ENCODE results near the gene FKBP10. TPM values are rescaled to one million over a fixed set of nuclear protein-coding genes. Genes with fewer than 3 reads are reported as not detected.

The FKBP10 gene
- total and polyA plus RNA-seq, 4 donors = 0.71 to 17.6 (median 5.6) TPM

GRCh38 chr17:41864498-41864835, 51.7 kb downstream of the FKBP10 start:
- Histone ChIP-seq H3K36me3 (ENCODE audit: control insufficient read depth in 4 of 4, insufficient read depth in 3 of 4, low read depth in 1 of 4, low read length in 3 of 4) (peaks cover 3 to 11% (median 10%) of the 10 kb centered on the region in 4 donors), H3K9me3 (ENCODE audit: control insufficient read depth in 4 of 4, low read length in 3 of 4) (no peaks in the 10 kb centered on the region), H3K4me1 (ENCODE audit: control insufficient read depth in 4 of 4, insufficient read depth in 4 of 4, low read length in 3 of 4) (peaks cover 7 to 34% (median 21%) of the 10 kb centered on the region in 4 donors), H3K4me3 (ENCODE audit: low read depth in 1 of 3, low read length in 3 of 3) (peak overlapping the region; percentile 69 to 90 (median 82)), H3K9ac (ENCODE audit: low read depth in 1 of 2, low read length in 2 of 2) (peak overlapping the region; percentile 46 to 68), H3K27me3 (ENCODE audit: control insufficient read depth in 4 of 4, insufficient read depth in 4 of 4, low read length in 3 of 4) (no peaks in the 10 kb centered on the region), H3K27ac (ENCODE audit: low read depth in 1 of 2, low read length in 2 of 2) (peak overlapping the region; percentile 70 to 83)
- TF ChIP-seq REST (IDR thresholded peaks at IDR 0.05) = no peak
- no peak for TF ChIP-seq RAD21 (IDR thresholded peaks at IDR 0.05)
- no peak for TF ChIP-seq MAX (IDR thresholded peaks at IDR 0.05)
- no peak for TF ChIP-seq CTCF (IDR thresholded peaks at IDR 0.05; ENCODE audit: low read depth, low read length, missing input control)
- TF ChIP-seq RXRA (IDR thresholded peaks at IDR 0.05) = no peak
- no peak for TF ChIP-seq HNF4A (conservative IDR thresholded peaks at IDR 0.05)
- TF ChIP-seq ATF3 (IDR thresholded peaks at IDR 0.05) = no peak
- no peak for TF ChIP-seq NR2F2 (IDR thresholded peaks at IDR 0.05)
- no peak for TF ChIP-seq ZBTB33 (IDR thresholded peaks at IDR 0.05)
- no peak for TF ChIP-seq HNF4G (IDR thresholded peaks at IDR 0.05)
- TF ChIP-seq FOXA1 (IDR thresholded peaks at IDR 0.05) = no peak
- no peak for DNase-seq (ENCODE audit: low spot score)
- WGBS = under 1% methylated on average over 25 of the region's 25 CpGs

- TF ChIP-seq HNF4A (conservative IDR thresholded peaks at IDR 0.05) (no peak), FOXA2 (IDR thresholded peaks at IDR 0.05) (no peak), TAF1 (conservative IDR thresholded peaks at IDR 0.05) (no peak), YY1 (IDR thresholded peaks at IDR 0.05) (peak; percentile 89), CTCF (IDR thresholded peaks at IDR 0.05; ENCODE audit: low read depth, low read length, missing input control) (peak; percentile 12), NR2F2 (IDR thresholded peaks at IDR 0.05) (no peak), ATF3 (IDR thresholded peaks at IDR 0.05) (no peak), GABPA (IDR thresholded peaks at IDR 0.05 in 1 of 2, conservative IDR thresholded peaks at IDR 0.05 in 1 of 2) (no peak), SP1 (IDR thresholded peaks at IDR 0.05) (peak; percentile 10)
- Histone ChIP-seq H3K36me3 (ENCODE audit: control insufficient read depth in 4 of 4, insufficient read depth in 3 of 4, low read depth in 1 of 4, low read length in 3 of 4) (peaks cover 3 to 11% (median 10%) of the 10 kb centered on the region in 4 donors), H3K27ac (ENCODE audit: low read depth in 1 of 2, low read length in 2 of 2) (peak within 1 kb of the TSS; percentile 70 to 83), H3K4me1 (ENCODE audit: control insufficient read depth in 4 of 4, insufficient read depth in 4 of 4, low read length in 3 of 4) (peaks cover 8 to 40% (median 26%) of the 10 kb centered on the region in 4 donors), H3K27me3 (ENCODE audit: control insufficient read depth in 4 of 4, insufficient read depth in 4 of 4, low read length in 3 of 4) (no peaks in the 10 kb centered on the region), H3K4me3 (ENCODE audit: low read depth in 1 of 3, low read length in 3 of 3) (peak within 1 kb of the TSS; percentile 69 to 90 (median 82)), H3K9me3 (ENCODE audit: control insufficient read depth in 4 of 4, low read length in 3 of 4) (no peaks in the 10 kb centered on the region), H3K9ac (ENCODE audit: low read depth in 1 of 2, low read length in 2 of 2) (peak within 1 kb of the TSS; percentile 46 to 68)
- DNase-seq (ENCODE audit: low spot score) = peak; percentile 89
- under 1% methylated on average over 90 of the region's 90 CpGs for whole genome bisulfite sequencing
Observed at GRCh38 chr17:41864836-41865595, 52.2 kb downstream of the FKBP10 start, which contains the start of gene KLHL11. TSS of gene KLHL11 (minus strand) at chr17:41865423. CDS start at chr17:41865370, 53 bp downstream.
